GM12892 (cell line): ENCODE results near the gene RAD51AP2.

Experiments
- POLR2A ChIP-seq: IDR thresholded peaks from 2 replicates; pipeline ENCODE4 v1.6.1; 2011; ENCODE audit warnings: low read depth, low read length, control low read depth
- POLR2AphosphoS5 ChIP-seq: IDR thresholded peaks from 2 replicates; pipeline ENCODE4 v1.6.1; 2011; ENCODE audit warnings: low read depth, low read length, control low read depth
- TAF1 ChIP-seq: IDR thresholded peaks from 2 replicates; pipeline ENCODE4 v1.6.1; 2011; ENCODE audit warnings: low read depth, mild to moderate bottlenecking, control low read depth, low read length, borderline replicate concordance

GRCh38 chr2:17533546-17533945 is 15.3 kb upstream of the RAD51AP2 start:
- TF ChIP-seq POLR2A (no peak), POLR2AphosphoS5 (no peak), TAF1 (no peak)
